GM19193 (cell line): ENCODE results near the gene AFG1L.

Experiments
- POLR2A ChIP-seq: IDR thresholded peaks from 4 replicates; pipeline ENCODE4 v1.6.1; 2011; ENCODE audit not compliant: insufficient read depth, insufficient read length; ENCODE audit errors: extremely low read depth

AFG1L gene

DNA sequence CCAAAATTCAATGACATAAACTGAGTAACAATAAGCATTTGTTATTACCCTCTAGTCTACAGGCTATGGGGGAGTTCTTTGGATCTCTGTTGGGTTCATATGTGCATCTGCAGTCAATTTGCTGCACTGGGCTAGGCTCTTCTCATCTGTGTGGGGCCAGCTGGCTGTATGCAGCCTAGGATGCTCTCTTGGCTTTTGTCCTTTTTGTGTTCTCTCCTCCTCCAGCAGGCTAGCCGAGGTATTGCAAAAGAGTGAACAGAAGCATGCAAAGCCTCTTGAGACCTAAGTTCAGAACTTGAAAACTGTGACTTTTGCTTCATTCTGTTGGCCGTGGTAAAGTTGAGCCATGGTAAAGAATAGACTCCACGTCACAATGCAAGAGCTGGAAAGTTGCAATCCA, 203.0 kb downstream of the AFG1L start:
- TF ChIP-seq POLR2A, result no peak

DNA sequence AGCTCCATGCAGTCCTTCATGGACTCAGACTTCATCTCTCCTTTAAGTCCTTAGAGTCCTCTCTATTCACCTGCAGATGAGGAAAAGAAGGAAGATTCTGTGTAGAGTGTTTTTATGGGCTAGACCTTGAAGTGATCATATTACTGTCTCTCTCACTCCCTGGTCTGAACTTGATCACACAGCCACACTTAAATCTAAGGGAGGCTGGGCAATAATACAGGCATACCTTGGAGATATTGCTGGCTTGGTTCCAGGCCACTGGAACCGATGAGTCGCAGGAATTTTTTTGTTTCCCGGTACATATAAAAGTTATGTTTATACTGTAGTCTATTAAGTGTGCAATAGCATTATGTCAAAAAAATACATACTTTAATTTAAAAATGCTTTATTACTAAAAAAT, 206.7 kb downstream of the AFG1L start:
- no peak for TF ChIP-seq POLR2A

DNA sequence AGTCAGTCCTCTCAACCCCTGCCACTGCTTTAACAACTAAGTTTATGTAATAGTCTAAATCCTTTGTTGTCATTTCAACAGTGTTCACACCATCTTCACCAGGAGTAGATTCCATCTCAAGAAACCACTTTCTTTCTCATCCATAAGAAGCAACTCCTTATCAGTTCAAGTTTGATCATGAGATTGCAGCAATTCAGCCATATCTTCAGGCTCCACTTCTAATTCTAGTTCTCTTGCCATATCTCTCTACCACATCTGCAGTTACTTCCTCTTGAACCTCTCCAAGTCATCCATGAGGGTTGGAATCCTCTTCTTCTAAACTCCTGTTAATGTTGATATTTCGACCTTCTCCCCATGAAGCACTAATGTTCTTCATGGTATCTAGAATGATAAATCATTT, 208.0 kb downstream of the AFG1L start:
- no peak for TF ChIP-seq POLR2A

DNA sequence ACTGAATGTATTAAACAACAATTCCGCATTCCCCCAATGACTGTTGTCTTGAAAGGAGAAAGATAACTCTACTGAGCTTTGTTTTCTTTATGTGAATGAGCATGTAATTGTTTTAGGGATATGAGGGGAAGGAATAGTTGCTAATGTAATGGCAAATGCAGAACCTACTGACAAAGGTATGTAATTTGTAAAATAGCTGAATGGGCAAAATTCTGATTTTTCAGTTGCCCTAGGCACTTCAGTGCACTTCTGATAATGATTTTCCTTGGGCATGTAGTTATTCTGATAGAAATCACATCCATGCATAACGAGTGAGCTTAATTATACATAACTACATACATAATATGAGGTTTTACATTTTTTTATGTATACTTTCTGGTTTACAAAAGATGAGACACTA, 212.5 kb downstream of the AFG1L start:
- TF ChIP-seq POLR2A, result no peak

DNA sequence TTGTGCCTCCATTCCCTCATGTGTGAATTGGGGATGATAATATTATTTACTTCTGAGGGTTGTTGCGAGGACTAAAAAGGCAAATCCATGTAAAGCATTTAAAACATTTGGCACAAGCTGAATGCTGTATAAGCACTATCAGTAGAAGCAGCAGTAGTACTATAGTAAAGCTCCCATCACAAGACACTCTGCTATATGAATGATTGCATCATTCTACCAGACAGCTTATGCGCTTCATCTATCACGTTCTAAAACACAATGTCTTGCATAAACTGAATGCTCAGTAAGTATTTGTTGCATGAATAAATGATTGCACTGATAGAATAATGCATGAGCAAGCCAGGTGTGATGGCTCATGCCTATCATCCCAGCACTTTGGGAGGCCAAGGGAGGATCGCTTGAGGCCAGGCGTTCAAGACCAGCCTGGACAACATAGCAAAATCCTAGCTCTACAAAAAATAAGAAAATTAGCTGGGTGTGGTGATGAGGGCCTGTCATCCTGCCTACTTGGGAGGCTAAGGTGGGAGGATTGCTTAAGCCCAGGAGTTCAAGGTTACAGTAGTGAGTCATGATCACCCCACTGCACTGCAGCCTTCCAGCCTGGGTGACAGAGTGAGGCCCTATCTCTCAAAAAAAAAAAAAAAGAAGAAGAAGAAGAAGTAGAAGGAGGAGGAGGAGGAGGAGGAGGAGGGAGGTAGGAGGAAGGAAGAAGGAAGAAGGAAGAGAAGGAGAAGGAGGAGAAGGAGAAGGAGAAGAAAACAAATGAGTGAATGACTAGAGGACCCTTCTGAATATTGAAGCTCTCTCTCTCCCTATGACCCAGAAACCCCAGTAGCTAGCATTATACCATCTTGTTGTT, 215.8 kb downstream of the AFG1L start:
- no peak for TF ChIP-seq POLR2A

DNA sequence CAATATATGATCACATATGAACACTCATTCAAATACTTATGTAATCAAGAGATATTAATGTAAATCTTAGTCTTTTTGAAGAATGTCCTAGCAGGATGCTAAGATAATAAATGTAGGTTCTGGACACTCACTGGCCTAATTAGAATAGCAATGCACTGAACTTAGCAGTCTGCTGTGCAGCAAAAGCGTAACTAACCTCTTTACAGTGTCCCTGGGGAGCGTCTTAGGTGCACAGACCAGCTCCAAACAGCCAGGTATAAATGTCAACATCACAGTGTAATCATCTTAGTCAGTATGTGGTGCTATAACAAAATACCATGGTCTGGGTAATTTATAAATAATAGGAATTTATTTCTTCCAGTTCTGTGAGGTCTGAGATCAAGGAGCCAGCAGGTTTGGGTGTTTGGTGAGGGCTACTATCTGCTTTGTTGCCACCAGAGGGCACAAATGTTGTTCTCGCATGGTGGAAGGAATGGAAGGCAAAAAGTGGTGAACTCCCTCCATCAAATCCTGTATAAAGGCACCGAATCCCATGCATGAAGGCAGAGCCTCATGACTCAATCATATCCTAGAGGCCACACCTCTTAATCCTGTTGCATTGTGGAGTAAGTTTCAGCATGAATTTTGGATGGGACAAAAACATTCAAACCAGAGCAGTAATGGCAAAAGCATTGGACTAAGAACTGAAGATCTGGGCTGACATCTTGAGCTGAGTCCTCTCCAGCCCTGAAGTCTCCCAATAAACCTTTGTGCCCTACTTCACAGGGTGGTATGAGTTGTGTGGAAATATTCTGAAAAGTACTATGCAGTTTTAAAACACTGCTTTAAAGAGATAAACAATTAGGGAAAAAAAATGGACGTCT, 224.1 kb downstream of the AFG1L start:
- no peak for TF ChIP-seq POLR2A

DNA sequence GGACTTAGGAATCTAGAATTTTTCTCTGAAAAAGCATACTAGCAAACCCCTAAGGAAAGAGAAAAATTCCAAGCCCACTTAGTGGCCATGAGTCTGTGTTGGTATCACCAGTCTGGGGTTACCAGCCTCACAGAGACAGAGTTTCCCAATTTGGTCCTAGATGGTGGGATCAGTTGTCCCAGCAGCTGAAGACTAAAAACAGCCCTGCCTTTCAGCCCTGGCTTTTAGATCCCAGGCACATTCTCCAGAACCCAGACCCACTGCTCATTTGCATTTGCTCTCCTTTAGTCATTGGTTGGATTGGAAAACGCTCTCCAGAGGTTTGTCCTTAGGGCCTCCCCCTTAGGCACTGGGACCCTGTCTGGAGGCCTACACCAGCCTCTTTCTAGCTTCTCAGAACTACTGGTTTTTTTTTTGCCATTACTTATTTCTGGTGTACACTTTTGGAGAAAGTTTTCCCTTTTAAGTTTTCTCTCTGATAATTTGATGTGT, 226.8 kb downstream of the AFG1L start:
- TF ChIP-seq POLR2A, result no peak

DNA sequence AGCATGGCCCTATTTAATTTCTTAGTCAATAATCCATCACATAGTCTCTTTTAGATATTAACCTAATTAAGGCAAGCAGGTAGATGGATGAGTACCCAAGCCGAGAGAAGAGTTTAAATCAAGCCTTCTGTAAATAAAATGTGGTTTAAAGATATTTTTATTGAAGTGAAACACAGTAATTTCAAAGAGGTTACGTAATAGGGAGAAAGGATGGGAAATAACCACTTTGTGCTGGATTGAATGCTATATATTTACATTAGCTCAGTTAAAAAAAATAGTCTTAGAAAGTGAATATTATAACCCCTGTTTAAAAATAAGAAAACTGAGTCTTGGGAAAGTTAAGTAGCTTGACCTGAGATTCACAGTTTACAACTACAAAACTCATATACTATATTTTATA, 228.8 kb downstream of the AFG1L start:
- TF ChIP-seq POLR2A, result no peak

DNA sequence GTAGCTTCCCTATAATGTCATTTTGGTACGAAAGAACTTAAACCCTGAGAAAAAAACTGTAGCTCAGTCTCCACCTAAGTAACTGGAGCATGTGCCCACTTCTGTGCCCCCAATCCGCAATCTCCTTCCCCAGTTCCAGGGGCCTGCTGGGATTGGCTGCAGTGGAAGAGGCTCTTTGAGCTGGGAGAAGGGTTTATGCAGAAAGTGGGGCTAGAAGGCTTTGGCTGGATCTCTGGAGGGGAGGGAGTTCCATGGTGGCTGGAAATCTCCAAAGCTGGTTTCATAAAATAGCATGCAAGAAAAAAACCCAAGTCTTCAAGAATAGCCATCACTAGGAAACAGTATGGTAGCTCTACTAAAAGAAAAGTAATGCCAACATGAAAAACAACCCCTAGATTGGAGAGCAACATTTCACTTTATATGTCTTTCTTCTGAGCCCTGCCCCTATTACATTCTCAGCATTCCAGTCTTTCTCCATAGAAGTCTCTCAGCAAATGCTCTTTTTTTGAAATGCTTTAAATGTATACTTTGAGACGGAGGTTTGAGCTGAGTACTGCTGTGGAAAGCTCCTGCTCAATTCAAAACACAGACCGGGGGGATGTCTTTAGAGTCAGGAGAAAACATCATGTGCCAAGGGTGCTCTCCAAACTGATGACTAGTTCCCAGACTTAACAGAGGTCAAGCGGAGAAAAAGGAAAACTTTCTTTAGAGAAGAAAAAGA, 229.8 kb downstream of the AFG1L start:
- TF ChIP-seq POLR2A, result no peak

DNA sequence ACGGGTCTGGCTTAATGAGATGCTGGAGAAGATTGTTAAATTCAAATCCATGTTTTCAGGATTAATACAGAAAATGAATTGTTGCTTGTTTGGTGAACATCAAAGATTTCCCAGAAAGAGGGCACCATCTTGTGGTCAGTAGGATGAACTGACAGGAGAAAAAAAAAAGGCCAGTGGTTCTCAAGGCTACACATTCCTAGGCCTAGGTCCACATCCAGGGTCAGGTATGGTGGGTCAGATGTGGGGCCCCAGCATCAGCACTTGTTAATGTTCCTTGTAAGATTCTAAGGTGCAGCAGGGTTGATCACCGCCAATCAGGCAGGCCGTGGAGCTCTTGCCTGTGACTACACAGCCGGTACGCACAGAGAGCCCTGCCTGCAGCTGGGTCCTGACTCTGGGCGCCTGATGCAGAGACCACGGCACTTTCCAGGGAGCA, 231.9 kb downstream of the AFG1L start:
- no peak for TF ChIP-seq POLR2A

DNA sequence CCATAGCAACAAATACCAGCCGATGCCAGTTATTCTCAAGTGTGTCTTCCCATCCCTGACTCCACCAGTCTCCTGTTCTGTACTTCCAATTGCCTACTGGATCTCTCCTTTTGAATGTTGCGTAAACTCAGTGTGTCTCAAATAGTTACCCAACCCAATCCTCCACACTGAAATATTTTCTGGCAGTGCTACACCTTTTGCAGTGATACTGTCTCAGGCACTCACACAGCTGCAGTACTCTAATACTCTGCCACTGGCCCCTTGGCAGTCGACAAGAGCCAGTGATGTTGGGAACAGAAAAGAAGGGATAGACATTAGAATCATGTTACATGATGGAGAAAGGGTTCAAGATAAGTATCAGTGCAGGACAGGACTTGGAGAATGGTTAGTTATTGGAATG, 234.0 kb downstream of the AFG1L start:
- TF ChIP-seq POLR2A, result no peak

DNA sequence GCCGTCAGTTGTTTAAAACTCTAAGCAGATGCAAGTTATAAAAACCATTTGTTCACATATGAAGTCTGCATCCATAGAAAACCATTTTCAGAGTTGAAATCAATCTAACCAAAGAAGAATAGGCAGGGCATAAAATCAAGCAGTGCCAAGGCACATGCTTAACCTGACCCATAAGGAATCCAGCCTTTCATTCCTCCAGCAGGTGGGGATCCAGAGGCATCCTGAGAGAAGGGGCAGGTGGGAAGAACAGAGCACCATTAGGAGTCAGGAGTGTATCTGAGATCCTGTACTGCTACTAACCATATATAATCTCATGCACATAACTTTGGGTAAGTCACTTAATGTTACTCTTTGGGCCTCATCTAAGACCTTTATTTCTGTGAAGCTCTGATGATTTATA, 236.5 kb downstream of the AFG1L start:
- no peak for TF ChIP-seq POLR2A

DNA sequence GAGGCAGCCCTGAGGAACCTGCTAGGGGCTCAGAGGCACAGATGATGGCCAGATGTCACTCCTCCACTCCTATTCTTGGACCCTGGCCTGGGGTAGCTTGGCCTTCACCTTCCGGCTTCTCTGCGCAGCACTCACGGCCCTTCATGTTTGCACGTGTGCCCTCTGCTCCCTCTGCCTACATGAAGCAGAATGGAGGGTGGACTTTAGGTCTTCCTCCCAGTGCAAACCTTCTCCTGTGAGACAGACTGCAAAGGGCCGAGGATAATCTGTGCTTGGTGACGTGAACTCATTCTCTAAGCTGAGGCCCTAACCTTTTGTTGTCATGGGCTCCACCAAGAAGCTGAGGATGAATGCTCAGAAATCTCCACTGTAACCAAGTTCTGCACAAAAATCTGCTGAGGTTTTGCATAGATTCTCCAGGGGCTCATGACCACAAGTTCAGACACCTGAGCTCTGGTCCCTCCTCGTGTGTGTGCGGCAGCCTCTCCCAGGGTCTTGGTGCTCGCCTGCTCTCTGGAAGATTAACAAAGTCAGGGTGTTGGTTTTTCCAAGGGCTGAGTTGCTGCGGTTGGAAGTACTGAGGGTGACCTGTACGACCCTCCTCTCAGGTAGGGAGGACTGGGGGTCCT, 240.4 kb downstream of the AFG1L start:
- TF ChIP-seq POLR2A, result no peak
